Glomerular endothelial cell (primary cell): ENCODE data around the gene IFIT2. TPM values are rescaled to one million over a fixed set of nuclear protein-coding genes. Genes with fewer than 3 reads are reported as not detected.
"Not testable (repeated sequence)": the region's sequence is repeated elsewhere in the genome, so short reads cannot be mapped to it uniquely, and the experiment has no call there.

Experiments
- DNase-seq: peaks from one replicate; pipeline ENCODE4 v3.0.0-alpha.2; 2011; ENCODE audit warnings: low read depth, low spot score; ENCODE audit errors: extremely low read depth
- total RNA-seq: library from RNA; depleted of rRNA; stranded (reverse); fragments of >200 nt; gene quantifications from 2 replicates; pipeline ENCODE4 v1.2.3, GENCODE V29; 2015

Gene IFIT2
- total RNA-seq, 1 donor from 2014 or later, result 8.9 TPM

- DNase-seq, result no peak
Observed at GRCh38 chr10:89306434-89307268, 4.8 kb downstream of the IFIT2 start.

GRCh38 chr10:89307269-89307577 lies 5.4 kb downstream of the IFIT2 start:
- no peak for DNase-seq

GRCh38 chr10:89308266-89308665 lies 6.4 kb downstream of the IFIT2 start:
- no peak for DNase-seq

- no peak for DNase-seq
Observed at GRCh38 chr10:89308736-89309135, 6.9 kb downstream of the IFIT2 start.

- DNase-seq, result no peak
Observed at GRCh38 chr10:89309156-89310055, 7.6 kb downstream of the IFIT2 start.

GRCh38 chr10:89310056-89310893 lies 8.4 kb downstream of the IFIT2 start:
- DNase-seq, result no peak

GRCh38 chr10:89312973-89313372 lies 11.1 kb downstream of the IFIT2 start:
- DNase-seq, result no peak

- DNase-seq, result no peak
Observed at GRCh38 chr10:89314676-89315075, 12.8 kb downstream of the IFIT2 start.

GRCh38 chr10:89318047-89318446 lies 16.2 kb downstream of the IFIT2 start:
- DNase-seq, result not testable (repeated sequence)

- not testable (repeated sequence) for DNase-seq
Observed at GRCh38 chr10:89325081-89325480, 23.2 kb downstream of the IFIT2 start.

- DNase-seq, result not testable (repeated sequence)
Observed at GRCh38 chr10:89325856-89326255, 24.0 kb downstream of the IFIT2 start.

GRCh38 chr10:89327803-89328441 lies 26.1 kb downstream of the IFIT2 start, which contains the start of gene IFIT3:
IFIT3 (plus strand) TSS chr10:89327997; CDS start chr10:89328074, 77 bp downstream.
- DNase-seq, result peak; percentile 84

GRCh38 chr10:89329151-89329550 lies 27.3 kb downstream of the IFIT2 start:
- no peak for DNase-seq

- DNase-seq, result not testable (repeated sequence)
Observed at GRCh38 chr10:89330014-89330413, 28.2 kb downstream of the IFIT2 start.

- DNase-seq, result no peak
Observed at GRCh38 chr10:89330537-89331212, 28.8 kb downstream of the IFIT2 start.

GRCh38 chr10:89331487-89332122 lies 29.8 kb downstream of the IFIT2 start:
- DNase-seq, result not testable (repeated sequence)

- no peak for DNase-seq
Observed at GRCh38 chr10:89332123-89332633, 30.3 kb downstream of the IFIT2 start.

- DNase-seq, result no peak
Observed at GRCh38 chr10:89335226-89335625, 33.4 kb downstream of the IFIT2 start.

GRCh38 chr10:89336241-89336640 lies 34.4 kb downstream of the IFIT2 start:
- DNase-seq, result no peak
